ENCODE measurements around the gene ST7. TPM values are rescaled to one million over a fixed set of nuclear protein-coding genes. Genes with fewer than 3 reads are reported as not detected.
A peak's percentile ranks its signal among the peaks of the same experiment; 100 is the strongest.

The ST7 gene
- total and polyA plus RNA-seq, 2 of the 13 experiments (the other 11 are each of a cell fraction or from before 2014, with no cell fraction given): 17.3 to 23.5 TPM

DNA sequence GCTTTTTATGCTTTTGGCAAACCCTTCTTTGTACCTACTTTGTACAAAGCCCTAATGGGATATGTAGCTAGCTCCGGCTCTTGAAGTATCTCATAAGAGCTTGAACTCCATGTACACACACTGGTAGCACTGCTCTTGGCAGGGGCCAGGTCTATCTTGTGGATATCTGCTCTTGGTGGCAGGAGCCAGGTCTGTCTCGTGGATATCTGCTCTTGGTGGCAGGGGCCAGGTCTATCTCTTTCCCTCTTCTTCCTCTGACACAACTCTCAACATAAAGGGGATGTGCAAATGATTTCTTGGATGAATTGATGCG, 277.7 kb downstream of the ST7 start:
- no peak for FAIRE-seq
- in situ Hi-C loops (cut with HindIII; ENCODE audit: extremely low pct_ligation_motif_present, low pct_unique_long_range_greater_than_20kb): no loop called here
- Histone ChIP-seq H3K27ac (ENCODE audit: extremely low read length, insufficient read depth, low read length) (no peak overlapping the region), H3K36me3 (replicated peaks in 1 of 2; ENCODE audit: control insufficient read depth in 1 of 2, insufficient read depth in 2 of 2, low read length in 2 of 2) (no peaks in the 10 kb centered on the region), H3K4me2 (ENCODE audit: low read depth, low read length) (no peak overlapping the region), H3K27me3 (ENCODE audit: control insufficient read depth in 1 of 2, insufficient read depth in 2 of 2, low read length in 2 of 2) (no peaks in the 10 kb centered on the region), H2AFZ (ENCODE audit: low read length) (no peak overlapping the region), H3K4me1 (ENCODE audit: insufficient read depth, low read length) (no peaks in the 10 kb centered on the region), H3K9me3 (ENCODE audit: low read length) (no peaks in the 10 kb centered on the region), H3K4me3 (replicated peaks in 1 of 3; ENCODE audit: insufficient read depth in 1 of 3, low read depth in 2 of 3, low read length in 3 of 3) (no peak overlapping the region), H3K9ac (ENCODE audit: insufficient read depth, low read depth, low read length) (no peak overlapping the region), H3K79me2 (ENCODE audit: insufficient read depth, low read length) (no peaks in the 10 kb centered on the region), H4K20me1 (ENCODE audit: insufficient read depth, low read length) (no peaks in the 10 kb centered on the region)
- intact Hi-C loops (cut with micrococcal nuclease; ENCODE audit: unreplicated experiment): no loop called here
- TF ChIP-seq, protein P1, sequence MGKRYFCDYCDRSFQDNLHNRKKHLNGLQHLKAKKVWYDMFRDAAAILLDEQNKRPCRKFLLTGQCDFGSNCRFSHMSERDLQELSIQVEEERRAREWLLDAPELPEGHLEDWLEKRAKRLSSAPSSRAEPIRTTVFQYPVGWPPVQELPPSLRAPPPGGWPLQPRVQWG (CRISPR knock-in tag; IDR thresholded peaks at IDR 0.05; ENCODE audit: borderline replicate concordance, low read depth): no peak
- peak; percentile 36 for TF ChIP-seq RBM22 (optimal IDR thresholded peaks at IDR 0.05; ENCODE audit: low read length)
- ChIA-PET POLR2A (no interaction called here), CTCF (ENCODE audit: low intra/inter-chr PET ratio, low total read pairs) (no interaction called here)
- no peak for ATAC-seq
- DNase-seq (ENCODE audit: low spot score): no peak
- no TSS peak for BruUV-seq (replicated peaks)
- WGBS (ENCODE audit: low lambda C conversion rate): 92% methylated on average over 3 of the region's 3 CpGs

DNA sequence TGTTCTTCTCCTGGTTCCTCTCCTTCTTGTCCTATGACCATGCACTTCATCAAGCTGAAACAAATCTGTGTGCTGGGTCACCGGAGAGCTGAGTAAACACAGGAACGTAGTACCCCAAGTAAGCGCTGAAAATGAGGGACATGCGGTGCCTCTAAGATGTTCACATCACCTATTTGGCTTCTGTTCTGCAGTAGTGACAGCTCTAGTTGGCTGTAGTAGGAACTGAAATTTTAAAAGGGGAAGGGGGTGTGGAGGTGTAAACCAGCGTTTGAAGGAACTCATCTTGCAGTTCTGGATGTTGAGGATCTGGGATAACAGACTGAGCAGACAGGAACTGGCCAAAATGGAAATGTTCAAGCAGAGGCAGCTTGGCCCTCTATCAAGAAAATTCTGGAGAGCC, 284.3 kb downstream of the ST7 start:
- in situ Hi-C loops (cut with HindIII; ENCODE audit: extremely low pct_ligation_motif_present, low pct_unique_long_range_greater_than_20kb) (no loop called here), intact Hi-C loops (cut with micrococcal nuclease; ENCODE audit: unreplicated experiment) (no loop called here)
- 13% methylated on average over 5 of the region's 5 CpGs for WGBS (ENCODE audit: low lambda C conversion rate)
- H3K27me3 ChIP-seq (ENCODE audit: control insufficient read depth in 1 of 2, insufficient read depth in 2 of 2, low read length in 2 of 2): 0 out of 5 replicates have a peak, but pooled peaks cover 0 to 6% of the 10 kb centered on the region in 2 experiments
- H3K36me3 ChIP-seq (replicated peaks in 1 of 2; ENCODE audit: control insufficient read depth in 1 of 2, insufficient read depth in 2 of 2, low read length in 2 of 2): no peaks in the 10 kb centered on the region
- no peaks in the 10 kb centered on the region for H3K9me3 ChIP-seq (ENCODE audit: low read length)
- ChIA-PET CTCF (ENCODE audit: low intra/inter-chr PET ratio, low total read pairs) (no interaction called here), POLR2A (no interaction called here)
- DNase-seq (ENCODE audit: low spot score): no peak
- no peak overlapping the region for H2AFZ ChIP-seq (ENCODE audit: low read length)
- no peak overlapping the region for H3K9ac ChIP-seq (ENCODE audit: insufficient read depth, low read depth, low read length)
- no peak for ATAC-seq
- no peak overlapping the region for H3K4me2 ChIP-seq (ENCODE audit: low read depth, low read length)
- no peaks in the 10 kb centered on the region for H4K20me1 ChIP-seq (ENCODE audit: insufficient read depth, low read length)
- no peak overlapping the region for H3K27ac ChIP-seq (ENCODE audit: extremely low read length, insufficient read depth, low read length)
- H3K79me2 ChIP-seq (ENCODE audit: insufficient read depth, low read length): no peaks in the 10 kb centered on the region
- BruUV-seq (replicated peaks): no TSS peak
- FAIRE-seq: no peak
- no peak overlapping the region for H3K4me3 ChIP-seq (replicated peaks in 1 of 3; ENCODE audit: insufficient read depth in 1 of 3, low read depth in 2 of 3, low read length in 3 of 3)
- H3K4me1 ChIP-seq (ENCODE audit: insufficient read depth, low read length): no peaks in the 10 kb centered on the region
- no peak for TF ChIP-seq SRSF4 (IDR thresholded peaks at IDR 0.05; ENCODE audit: low read depth, low read length, poor library complexity, severe bottlenecking)
- TF ChIP-seq CEBPB (IDR thresholded peaks at IDR 0.05; ENCODE audit: borderline replicate concordance, low read depth, low read length): no peak
- TF ChIP-seq NRL (CRISPR knock-in tag; IDR thresholded peaks at IDR 0.05; ENCODE audit: borderline replicate concordance): no peak
- no peak for TF ChIP-seq ZNF777 (CRISPR knock-in tag; IDR thresholded peaks at IDR 0.05)
- no peak for TF ChIP-seq EP300 (IDR thresholded peaks at IDR 0.05; ENCODE audit: low read depth in 2 of 2, low read length in 2 of 2)
- TF ChIP-seq EP300 (CRISPR knock-in tag; IDR thresholded peaks at IDR 0.05; ENCODE audit: borderline replicate concordance): no peak
- TF ChIP-seq FOXA3 (CRISPR knock-in tag; IDR thresholded peaks at IDR 0.05): no peak
- TF ChIP-seq, protein P2, sequence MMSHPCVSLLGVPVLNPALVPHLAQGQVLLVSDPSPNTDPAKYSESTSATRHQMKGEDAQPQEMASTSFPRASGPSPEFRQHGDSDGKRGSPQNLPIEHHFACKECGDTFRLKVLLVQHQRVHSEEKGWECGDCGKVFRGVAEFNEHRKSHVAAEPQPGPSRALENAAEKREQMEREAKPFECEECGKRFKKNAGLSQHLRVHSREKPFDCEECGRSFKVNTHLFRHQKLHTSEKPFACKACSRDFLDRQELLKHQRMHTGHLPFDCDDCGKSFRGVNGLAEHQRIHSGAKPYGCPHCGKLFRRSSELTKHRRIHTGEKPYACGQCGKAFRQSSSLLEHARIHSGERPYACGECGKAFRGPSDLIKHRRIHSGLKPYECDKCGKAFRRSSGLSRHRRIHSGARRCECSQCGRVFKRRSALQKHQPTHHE (CRISPR knock-in tag; IDR thresholded peaks at IDR 0.05; ENCODE audit: borderline replicate concordance): no peak
- TF ChIP-seq, protein P3, sequence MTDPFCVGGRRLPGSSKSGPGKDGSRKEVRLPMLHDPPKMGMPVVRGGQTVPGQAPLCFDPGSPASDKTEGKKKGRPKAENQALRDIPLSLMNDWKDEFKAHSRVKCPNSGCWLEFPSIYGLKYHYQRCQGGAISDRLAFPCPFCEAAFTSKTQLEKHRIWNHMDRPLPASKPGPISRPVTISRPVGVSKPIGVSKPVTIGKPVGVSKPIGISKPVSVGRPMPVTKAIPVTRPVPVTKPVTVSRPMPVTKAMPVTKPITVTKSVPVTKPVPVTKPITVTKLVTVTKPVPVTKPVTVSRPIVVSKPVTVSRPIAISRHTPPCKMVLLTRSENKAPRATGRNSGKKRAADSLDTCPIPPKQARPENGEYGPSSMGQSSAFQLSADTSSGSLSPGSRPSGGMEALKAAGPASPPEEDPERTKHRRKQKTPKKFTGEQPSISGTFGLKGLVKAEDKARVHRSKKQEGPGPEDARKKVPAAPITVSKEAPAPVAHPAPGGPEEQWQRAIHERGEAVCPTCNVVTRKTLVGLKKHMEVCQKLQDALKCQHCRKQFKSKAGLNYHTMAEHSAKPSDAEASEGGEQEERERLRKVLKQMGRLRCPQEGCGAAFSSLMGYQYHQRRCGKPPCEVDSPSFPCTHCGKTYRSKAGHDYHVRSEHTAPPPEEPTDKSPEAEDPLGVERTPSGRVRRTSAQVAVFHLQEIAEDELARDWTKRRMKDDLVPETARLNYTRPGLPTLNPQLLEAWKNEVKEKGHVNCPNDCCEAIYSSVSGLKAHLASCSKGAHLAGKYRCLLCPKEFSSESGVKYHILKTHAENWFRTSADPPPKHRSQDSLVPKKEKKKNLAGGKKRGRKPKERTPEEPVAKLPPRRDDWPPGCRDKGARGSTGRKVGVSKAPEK (CRISPR knock-in tag; IDR thresholded peaks at IDR 0.05; ENCODE audit: borderline replicate concordance): no peak
- TF ChIP-seq FOXC1 (CRISPR knock-in tag; IDR thresholded peaks at IDR 0.05; ENCODE audit: borderline replicate concordance): no peak
- no peak for TF ChIP-seq GATA4 (IDR thresholded peaks at IDR 0.05; ENCODE audit: borderline replicate concordance, low read depth)
- no peak for TF ChIP-seq ZNF619 (CRISPR knock-in tag; IDR thresholded peaks at IDR 0.05)
- TF ChIP-seq PAX8 (CRISPR knock-in tag; IDR thresholded peaks at IDR 0.05; ENCODE audit: borderline replicate concordance): no peak
